ENCODE results near the gene RNU6-8. TPM values are rescaled to one million over a fixed set of nuclear protein-coding genes. Genes with fewer than 3 reads are reported as not detected.

Gene RNU6-8
- total RNA-seq, 1 donor from 2014 or later, result not detected

GRCh38 chr14:32190673-32191072 is 12.4 kb downstream of the RNU6-8 start:
- H3K27me3 ChIP-seq, result no peaks in the 10 kb centered on the region
- H3K9me3 ChIP-seq, result no peaks in the 10 kb centered on the region
- no peak overlapping the region for H3K4me3 ChIP-seq
- H3K36me3 ChIP-seq, result no peaks in the 10 kb centered on the region
- TF ChIP-seq, protein P1, sequence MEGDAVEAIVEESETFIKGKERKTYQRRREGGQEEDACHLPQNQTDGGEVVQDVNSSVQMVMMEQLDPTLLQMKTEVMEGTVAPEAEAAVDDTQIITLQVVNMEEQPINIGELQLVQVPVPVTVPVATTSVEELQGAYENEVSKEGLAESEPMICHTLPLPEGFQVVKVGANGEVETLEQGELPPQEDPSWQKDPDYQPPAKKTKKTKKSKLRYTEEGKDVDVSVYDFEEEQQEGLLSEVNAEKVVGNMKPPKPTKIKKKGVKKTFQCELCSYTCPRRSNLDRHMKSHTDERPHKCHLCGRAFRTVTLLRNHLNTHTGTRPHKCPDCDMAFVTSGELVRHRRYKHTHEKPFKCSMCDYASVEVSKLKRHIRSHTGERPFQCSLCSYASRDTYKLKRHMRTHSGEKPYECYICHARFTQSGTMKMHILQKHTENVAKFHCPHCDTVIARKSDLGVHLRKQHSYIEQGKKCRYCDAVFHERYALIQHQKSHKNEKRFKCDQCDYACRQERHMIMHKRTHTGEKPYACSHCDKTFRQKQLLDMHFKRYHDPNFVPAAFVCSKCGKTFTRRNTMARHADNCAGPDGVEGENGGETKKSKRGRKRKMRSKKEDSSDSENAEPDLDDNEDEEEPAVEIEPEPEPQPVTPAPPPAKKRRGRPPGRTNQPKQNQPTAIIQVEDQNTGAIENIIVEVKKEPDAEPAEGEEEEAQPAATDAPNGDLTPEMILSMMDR (IDR thresholded peaks at IDR 0.05), result no peak
- intact Hi-C loops (cut with DNase I), result no loop called here
- no peak overlapping the region for H3K27ac ChIP-seq
- DNase-seq (ENCODE audit: low spot score in 2 of 2), result no peak
- no peaks in the 10 kb centered on the region for H3K4me1 ChIP-seq

GRCh38 chr14:32189811-32190210 is 13.3 kb downstream of the RNU6-8 start:
- intact Hi-C loops (cut with DNase I), result no loop called here

DNA sequence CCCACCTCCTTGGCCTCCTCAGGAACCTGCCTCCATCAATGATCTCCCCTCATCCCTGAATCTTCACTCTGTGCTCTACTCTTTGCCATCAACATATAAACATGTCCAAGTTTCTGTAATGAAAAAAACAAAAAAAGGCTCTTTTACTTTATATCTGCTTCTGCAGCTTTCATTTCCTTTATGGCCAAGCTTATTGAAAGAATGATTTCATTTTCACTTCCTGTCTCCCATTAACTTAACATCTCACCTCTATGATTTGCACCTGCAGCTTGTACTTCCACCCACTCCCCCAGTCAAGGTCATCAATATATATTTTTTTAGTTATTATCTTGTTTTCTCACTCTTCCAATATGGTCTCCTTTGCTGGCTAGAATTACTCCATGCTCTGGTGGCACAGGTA is 16.8 kb downstream of the RNU6-8 start:
- peaks cover 3 to 14% of the 10 kb centered on the region in 2 donors for H3K9me3 ChIP-seq
- intact Hi-C loops (cut with DNase I), result no loop called here
- no peak overlapping the region for H3K4me3 ChIP-seq
- H3K27ac ChIP-seq, result no peak overlapping the region
- H3K4me1 ChIP-seq, result no peaks in the 10 kb centered on the region
- H3K36me3 ChIP-seq, result no peaks in the 10 kb centered on the region
- no peak for DNase-seq (ENCODE audit: low spot score in 2 of 2)
- no peaks in the 10 kb centered on the region for H3K27me3 ChIP-seq
- TF ChIP-seq, protein P1 (IDR thresholded peaks at IDR 0.05), result no peak

More at GRCh38 chr14:32189811-32190210, 13.3 kb downstream of the RNU6-8 start:
- Histone ChIP-seq H3K27me3 (no peaks in the 10 kb centered on the region), H3K9me3 (peaks cover 3 to 6% of the 10 kb centered on the region in 2 donors), H3K4me3 (no peak overlapping the region), H3K36me3 (no peaks in the 10 kb centered on the region), H3K4me1 (no peaks in the 10 kb centered on the region), H3K27ac (no peak overlapping the region)
- no peak for DNase-seq (ENCODE audit: low spot score in 2 of 2)
- TF ChIP-seq, protein P1 (IDR thresholded peaks at IDR 0.05), result no peak

- no peaks in the 10 kb centered on the region for H3K4me1 ChIP-seq
- intact Hi-C loops (cut with DNase I), result no loop called here
- H3K27me3 ChIP-seq, result no peaks in the 10 kb centered on the region
- H3K27ac ChIP-seq, result no peak overlapping the region
- H3K9me3 ChIP-seq, result peaks cover 3 to 18% of the 10 kb centered on the region in 2 donors
- no peak for DNase-seq (ENCODE audit: low spot score in 2 of 2)
- TF ChIP-seq, protein P1 (IDR thresholded peaks at IDR 0.05), result no peak
- no peak overlapping the region for H3K4me3 ChIP-seq
- no peaks in the 10 kb centered on the region for H3K36me3 ChIP-seq
These were observed 18.0 kb downstream of the RNU6-8 start for GRCh38 chr14:32185097-32185496.

- H3K9me3 ChIP-seq, result peaks cover 3 to 25% of the 10 kb centered on the region in 2 donors
- TF ChIP-seq, protein P1 (IDR thresholded peaks at IDR 0.05), result no peak
- intact Hi-C loops (cut with DNase I), result no loop called here
- H3K36me3 ChIP-seq, result no peaks in the 10 kb centered on the region
- no peaks in the 10 kb centered on the region for H3K4me1 ChIP-seq
- no peak overlapping the region for H3K27ac ChIP-seq
- DNase-seq (ENCODE audit: low spot score in 2 of 2), result no peak
- no peak overlapping the region for H3K4me3 ChIP-seq
- no peaks in the 10 kb centered on the region for H3K27me3 ChIP-seq
These were observed 19.7 kb downstream of the RNU6-8 start for GRCh38 chr14:32183151-32184058.
